Measurements from ENCODE around the gene LAMP5.
A peak's percentile ranks its signal among the peaks of the same experiment; 100 is the strongest.

The LAMP5 gene

GRCh38 chr20:9543214-9543613 is 28.8 kb downstream of the LAMP5 start:
- H2BK12ac ChIP-seq (ENCODE audit: low read length) = no peak overlapping the region
- no peak overlapping the region for H2BK120ac ChIP-seq (ENCODE audit: low read depth, low read length)
- no CpG with 5 or more reads among the region's 4 CpGs for WGBS, 2 donors (ENCODE audit: extremely low coverage in 2 of 2, insufficient read length in 2 of 2, insufficient replicate concordance in 1 of 2)
- no peak overlapping the region for H2AFZ ChIP-seq (ENCODE audit: low read length)
- no peak overlapping the region for H3K18ac ChIP-seq (ENCODE audit: low read length)
- H3K9me3 ChIP-seq (replicated peaks in 1 of 2; ENCODE audit: control insufficient read depth in 2 of 2, insufficient read depth in 1 of 2, low read depth in 1 of 2, low read length in 2 of 2) = no peaks in the 10 kb centered on the region
- peaks cover 0 to 5% (median 0%) of the 10 kb centered on the region in 3 experiments for H3K27me3 ChIP-seq (ENCODE audit: control insufficient read depth in 3 of 3, insufficient read depth in 3 of 3, low read depth in 1 of 3, low read length in 3 of 3)
- H3K36me3 ChIP-seq (replicated peaks in 1 of 2; ENCODE audit: control insufficient read depth in 2 of 2, insufficient read depth in 2 of 2, low read length in 2 of 2) = no peaks in the 10 kb centered on the region
- H3K79me1 ChIP-seq (ENCODE audit: low read depth, low read length) = no peaks in the 10 kb centered on the region
- H3K4me1 ChIP-seq (ENCODE audit: control insufficient read depth in 2 of 2, insufficient read depth in 1 of 2, low read depth in 1 of 2, low read length in 2 of 2) = no peaks in the 10 kb centered on the region
- H3K27ac ChIP-seq (replicated peaks; ENCODE audit: low read length) = no peak overlapping the region
- H3K14ac ChIP-seq (ENCODE audit: low read length) = no peak overlapping the region
- H2AK5ac ChIP-seq (ENCODE audit: low read depth, low read length) = no peak overlapping the region
- H2BK5ac ChIP-seq (ENCODE audit: low read length) = no peak overlapping the region
- H3K9ac ChIP-seq (ENCODE audit: low read depth, low read length, poor library complexity) = no peak overlapping the region
- H2BK15ac ChIP-seq (ENCODE audit: low read length) = no peak overlapping the region
- no peak for DNase-seq (ENCODE audit: low spot score)
- no peak overlapping the region for H4K91ac ChIP-seq (ENCODE audit: low read depth, low read length, poor library complexity)
- H3K23ac ChIP-seq (ENCODE audit: low read depth, low read length, poor library complexity) = no peak overlapping the region
- H3K4ac ChIP-seq (ENCODE audit: low read length) = no peak overlapping the region
- no peak overlapping the region for H3K4me3 ChIP-seq (ENCODE audit: low read length in 2 of 2)
- no peak overlapping the region for H4K8ac ChIP-seq (ENCODE audit: low read depth, low read length)
- no peak overlapping the region for H3K4me2 ChIP-seq (ENCODE audit: insufficient read depth, low read length, poor library complexity, severe bottlenecking)

- no peak overlapping the region for H3K14ac ChIP-seq (ENCODE audit: low read length)
- H4K91ac ChIP-seq (ENCODE audit: low read depth, low read length, poor library complexity) = no peak overlapping the region
- H2BK5ac ChIP-seq (ENCODE audit: low read length) = no peak overlapping the region
- no peak overlapping the region for H3K9ac ChIP-seq (ENCODE audit: low read depth, low read length, poor library complexity)
- no peak for DNase-seq (ENCODE audit: low spot score)
- no peak overlapping the region for H2BK12ac ChIP-seq (ENCODE audit: low read length)
- no peaks in the 10 kb centered on the region for H3K36me3 ChIP-seq (replicated peaks in 1 of 2; ENCODE audit: control insufficient read depth in 2 of 2, insufficient read depth in 2 of 2, low read length in 2 of 2)
- peaks cover 0 to 13% (median 0%) of the 10 kb centered on the region in 3 experiments for H3K27me3 ChIP-seq (ENCODE audit: control insufficient read depth in 3 of 3, insufficient read depth in 3 of 3, low read depth in 1 of 3, low read length in 3 of 3)
- no peak overlapping the region for H2BK120ac ChIP-seq (ENCODE audit: low read depth, low read length)
- H3K18ac ChIP-seq (ENCODE audit: low read length) = peak overlapping the region; percentile 53
- H3K4me3 ChIP-seq (ENCODE audit: low read length in 2 of 2) = no peak overlapping the region
- H3K4me1 ChIP-seq (ENCODE audit: control insufficient read depth in 2 of 2, insufficient read depth in 1 of 2, low read depth in 1 of 2, low read length in 2 of 2) = no peaks in the 10 kb centered on the region
- H3K4me2 ChIP-seq (ENCODE audit: insufficient read depth, low read length, poor library complexity, severe bottlenecking) = no peak overlapping the region
- no peak overlapping the region for H3K27ac ChIP-seq (replicated peaks; ENCODE audit: low read length)
- H3K23ac ChIP-seq (ENCODE audit: low read depth, low read length, poor library complexity) = no peak overlapping the region
- H2AFZ ChIP-seq (ENCODE audit: low read length) = no peak overlapping the region
- no peak overlapping the region for H2AK5ac ChIP-seq (ENCODE audit: low read depth, low read length)
- H3K4ac ChIP-seq (ENCODE audit: low read length) = no peak overlapping the region
- no peaks in the 10 kb centered on the region for H3K9me3 ChIP-seq (replicated peaks in 1 of 2; ENCODE audit: control insufficient read depth in 2 of 2, insufficient read depth in 1 of 2, low read depth in 1 of 2, low read length in 2 of 2)
- no CpG with 5 or more reads among the region's 1 CpG for WGBS, 2 donors (ENCODE audit: extremely low coverage in 2 of 2, insufficient read length in 2 of 2, insufficient replicate concordance in 1 of 2)
- no peak overlapping the region for H4K8ac ChIP-seq (ENCODE audit: low read depth, low read length)
- no peak overlapping the region for H2BK15ac ChIP-seq (ENCODE audit: low read length)
- no peaks in the 10 kb centered on the region for H3K79me1 ChIP-seq (ENCODE audit: low read depth, low read length)
Observed at GRCh38 chr20:9550283-9550682, 35.9 kb downstream of the LAMP5 start.

GRCh38 chr20:9550871-9551270 is 36.5 kb downstream of the LAMP5 start:
- no peak overlapping the region for H3K18ac ChIP-seq (ENCODE audit: low read length)
- H3K23ac ChIP-seq (ENCODE audit: low read depth, low read length, poor library complexity) = no peak overlapping the region
- no peak overlapping the region for H2BK15ac ChIP-seq (ENCODE audit: low read length)
- no peak overlapping the region for H2BK5ac ChIP-seq (ENCODE audit: low read length)
- no peak overlapping the region for H3K9ac ChIP-seq (ENCODE audit: low read depth, low read length, poor library complexity)
- H2BK120ac ChIP-seq (ENCODE audit: low read depth, low read length) = no peak overlapping the region
- no peaks in the 10 kb centered on the region for H3K9me3 ChIP-seq (replicated peaks in 1 of 2; ENCODE audit: control insufficient read depth in 2 of 2, insufficient read depth in 1 of 2, low read depth in 1 of 2, low read length in 2 of 2)
- no peak overlapping the region for H3K4me2 ChIP-seq (ENCODE audit: insufficient read depth, low read length, poor library complexity, severe bottlenecking)
- no peaks in the 10 kb centered on the region for H3K36me3 ChIP-seq (replicated peaks in 1 of 2; ENCODE audit: control insufficient read depth in 2 of 2, insufficient read depth in 2 of 2, low read length in 2 of 2)
- no peak overlapping the region for H3K4ac ChIP-seq (ENCODE audit: low read length)
- DNase-seq (ENCODE audit: low spot score) = no peak
- no CpG with 5 or more reads among the region's 2 CpGs for WGBS, 2 donors (ENCODE audit: extremely low coverage in 2 of 2, insufficient read length in 2 of 2, insufficient replicate concordance in 1 of 2)
- H3K27ac ChIP-seq (replicated peaks; ENCODE audit: low read length) = no peak overlapping the region
- H4K91ac ChIP-seq (ENCODE audit: low read depth, low read length, poor library complexity) = no peak overlapping the region
- no peak overlapping the region for H3K4me3 ChIP-seq (ENCODE audit: low read length in 2 of 2)
- H3K4me1 ChIP-seq (ENCODE audit: control insufficient read depth in 2 of 2, insufficient read depth in 1 of 2, low read depth in 1 of 2, low read length in 2 of 2) = no peaks in the 10 kb centered on the region
- peaks cover 0 to 13% (median 0%) of the 10 kb centered on the region in 3 experiments for H3K27me3 ChIP-seq (ENCODE audit: control insufficient read depth in 3 of 3, insufficient read depth in 3 of 3, low read depth in 1 of 3, low read length in 3 of 3)
- H2AK5ac ChIP-seq (ENCODE audit: low read depth, low read length) = no peak overlapping the region
- H3K79me1 ChIP-seq (ENCODE audit: low read depth, low read length) = no peaks in the 10 kb centered on the region
- no peak overlapping the region for H3K14ac ChIP-seq (ENCODE audit: low read length)
- no peak overlapping the region for H2BK12ac ChIP-seq (ENCODE audit: low read length)
- no peak overlapping the region for H2AFZ ChIP-seq (ENCODE audit: low read length)
- H4K8ac ChIP-seq (ENCODE audit: low read depth, low read length) = no peak overlapping the region

DNA sequence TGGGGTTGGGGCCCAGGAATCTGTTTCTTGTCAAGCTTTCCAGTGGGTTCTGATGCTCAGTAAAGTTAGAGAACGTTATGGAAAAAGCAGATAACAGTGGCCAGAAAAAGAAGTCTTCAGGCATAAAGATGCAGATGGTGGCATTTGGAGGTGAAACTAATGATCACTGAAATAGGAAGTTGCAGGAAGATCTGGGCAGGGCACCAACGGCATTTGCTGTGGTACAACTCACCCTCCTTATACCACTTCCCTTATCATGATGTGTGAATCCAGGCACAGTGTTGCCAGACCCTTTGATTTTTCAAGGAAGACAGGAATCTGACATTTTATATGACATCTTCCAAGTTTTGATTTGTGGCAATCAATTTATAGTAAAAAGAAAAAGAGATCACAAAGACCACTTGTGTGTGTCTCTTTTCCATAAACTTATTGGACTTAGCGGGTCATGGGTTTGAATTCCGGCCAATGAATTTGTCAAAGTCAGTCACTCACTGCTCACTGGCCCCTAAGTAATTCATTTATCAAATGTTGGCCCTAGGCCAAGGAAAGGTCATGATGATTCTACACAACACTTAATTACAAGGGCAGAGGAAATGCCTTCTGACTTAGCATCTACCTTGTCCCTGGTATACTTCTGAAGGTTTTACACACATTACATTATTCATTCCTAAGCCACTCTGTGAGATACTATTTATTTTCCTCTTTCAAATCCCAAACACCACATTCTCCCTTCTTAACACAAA is 37.6 kb downstream of the LAMP5 start:
- no peak overlapping the region for H3K14ac ChIP-seq (ENCODE audit: low read length)
- H3K27ac ChIP-seq (replicated peaks; ENCODE audit: low read length) = no peak overlapping the region
- no peak overlapping the region for H2AFZ ChIP-seq (ENCODE audit: low read length)
- no peak overlapping the region for H2AK5ac ChIP-seq (ENCODE audit: low read depth, low read length)
- no peak overlapping the region for H3K4me2 ChIP-seq (ENCODE audit: insufficient read depth, low read length, poor library complexity, severe bottlenecking)
- H3K4ac ChIP-seq (ENCODE audit: low read length) = no peak overlapping the region
- no peak overlapping the region for H2BK5ac ChIP-seq (ENCODE audit: low read length)
- H3K9me3 ChIP-seq (replicated peaks in 1 of 2; ENCODE audit: control insufficient read depth in 2 of 2, insufficient read depth in 1 of 2, low read depth in 1 of 2, low read length in 2 of 2) = no peaks in the 10 kb centered on the region
- H4K91ac ChIP-seq (ENCODE audit: low read depth, low read length, poor library complexity) = no peak overlapping the region
- no peak overlapping the region for H2BK12ac ChIP-seq (ENCODE audit: low read length)
- H3K18ac ChIP-seq (ENCODE audit: low read length) = no peak overlapping the region
- no peak overlapping the region for H3K9ac ChIP-seq (ENCODE audit: low read depth, low read length, poor library complexity)
- DNase-seq (ENCODE audit: low spot score) = no peak
- H3K36me3 ChIP-seq (replicated peaks in 1 of 2; ENCODE audit: control insufficient read depth in 2 of 2, insufficient read depth in 2 of 2, low read length in 2 of 2) = no peaks in the 10 kb centered on the region
- no peak overlapping the region for H2BK120ac ChIP-seq (ENCODE audit: low read depth, low read length)
- H2BK15ac ChIP-seq (ENCODE audit: low read length) = no peak overlapping the region
- peaks cover 0 to 13% (median 0%) of the 10 kb centered on the region in 3 experiments for H3K27me3 ChIP-seq (ENCODE audit: control insufficient read depth in 3 of 3, insufficient read depth in 3 of 3, low read depth in 1 of 3, low read length in 3 of 3)
- H3K4me3 ChIP-seq (ENCODE audit: low read length in 2 of 2) = no peak overlapping the region
- H4K8ac ChIP-seq (ENCODE audit: low read depth, low read length) = no peak overlapping the region
- H3K79me1 ChIP-seq (ENCODE audit: low read depth, low read length) = no peaks in the 10 kb centered on the region
- WGBS, 2 donors (ENCODE audit: extremely low coverage in 2 of 2, insufficient read length in 2 of 2, insufficient replicate concordance in 1 of 2) = no CpG with 5 or more reads among the region's 4 CpGs
- H3K4me1 ChIP-seq (ENCODE audit: control insufficient read depth in 2 of 2, insufficient read depth in 1 of 2, low read depth in 1 of 2, low read length in 2 of 2) = no peaks in the 10 kb centered on the region
- H3K23ac ChIP-seq (ENCODE audit: low read depth, low read length, poor library complexity) = no peak overlapping the region

Measured in neuronal stem cell (in vitro differentiated cells).